Smooth muscle cell of the brain vasculature (primary cell): ENCODE data around the gene DCC.
"Not testable (repeated sequence)": the region's sequence is repeated elsewhere in the genome, so short reads cannot be mapped to it uniquely, and the experiment has no call there.

Source experiments
- DNase-seq: peaks from one replicate; pipeline ENCODE4 v3.0.0-alpha.2; 2012; ENCODE audit warnings: low read depth, low spot score

DCC gene

GRCh38 chr18:53490019-53490418 is 1150.0 kb downstream of the DCC start:
- DNase-seq: no peak

GRCh38 chr18:53496028-53496427 is 1156.0 kb downstream of the DCC start:
- DNase-seq: no peak

- no peak for DNase-seq
Measured at GRCh38 chr18:53503914-53504441, 1164.0 kb downstream of the DCC start.

GRCh38 chr18:53508529-53508928 is 1168.5 kb downstream of the DCC start:
- no peak for DNase-seq

- no peak for DNase-seq
Measured at GRCh38 chr18:53509886-53510285, 1169.9 kb downstream of the DCC start.

GRCh38 chr18:53511725-53512124 is 1171.7 kb downstream of the DCC start:
- DNase-seq: not testable (repeated sequence)

GRCh38 chr18:53521068-53521467 is 1181.1 kb downstream of the DCC start:
- DNase-seq: no peak

GRCh38 chr18:53526101-53526870 is 1186.3 kb downstream of the DCC start:
- DNase-seq: no peak

GRCh38 chr18:53527365-53527764 is 1187.4 kb downstream of the DCC start:
- no peak for DNase-seq

- no peak for DNase-seq
Measured at GRCh38 chr18:53531187-53531586, 1191.2 kb downstream of the DCC start.

GRCh38 chr18:53531896-53532295 is 1191.9 kb downstream of the DCC start:
- no peak for DNase-seq

GRCh38 chr18:53534203-53534602 is 1194.2 kb downstream of the DCC start:
- no peak for DNase-seq

- no peak for DNase-seq
Measured at GRCh38 chr18:53534695-53535094, 1194.7 kb downstream of the DCC start.

GRCh38 chr18:53536908-53537307 is 1196.9 kb downstream of the DCC start:
- no peak for DNase-seq

GRCh38 chr18:53541924-53542323 is 1201.9 kb downstream of the DCC start:
- no peak for DNase-seq

GRCh38 chr18:53543711-53544110 is 1203.7 kb downstream of the DCC start:
- no peak for DNase-seq

- no peak for DNase-seq
Measured at GRCh38 chr18:53544917-53545316, 1204.9 kb downstream of the DCC start.

- no peak for DNase-seq
Measured at GRCh38 chr18:53551868-53552426, 1212.0 kb downstream of the DCC start.

- no peak for DNase-seq
Measured at GRCh38 chr18:53553030-53553429, 1213.0 kb downstream of the DCC start.

GRCh38 chr18:53556450-53556849 is 1216.5 kb downstream of the DCC start:
- no peak for DNase-seq

- DNase-seq: no peak
Measured at GRCh38 chr18:53560546-53560945, 1220.5 kb downstream of the DCC start.

- no peak for DNase-seq
Measured at GRCh38 chr18:53566626-53567025, 1226.6 kb downstream of the DCC start.

- no peak for DNase-seq
Measured at GRCh38 chr18:53567929-53568574, 1228.1 kb downstream of the DCC start.
